HepG2 (cell line): Measurements from ENCODE around the gene R3HDM4. TPM values are rescaled to one million over a fixed set of nuclear protein-coding genes. Genes with fewer than 3 reads are reported as not detected.

Experiments
- AHDC1 ChIP-seq: sonication (generic); formaldehyde crosslinking; IDR thresholded peaks from 2 replicates; pipeline ENCODE4 v1.5.1; 2020; ENCODE audit warnings: mild to moderate bottlenecking, missing genetic modification reagents, borderline replicate concordance
- DRAP1 ChIP-seq: IDR thresholded peaks from 2 replicates; pipeline ENCODE4 v1.6.1; 2016; ENCODE audit warnings: missing genetic modification reagents, missing compliant biosample characterization
- EZH2 ChIP-seq: conservative IDR thresholded peaks from 2 replicates; pipeline ENCODE4 v1.6.1; 2012; ENCODE audit warnings: mild to moderate bottlenecking, low read depth, low read length, moderate library complexity
- GLI4 ChIP-seq: sonication (generic); formaldehyde crosslinking; IDR thresholded peaks from 2 replicates; pipeline ENCODE4 v1.5.1; 2020; ENCODE audit warnings: missing genetic modification reagents, mild to moderate bottlenecking, moderate library complexity, borderline replicate concordance
- ISL2 ChIP-seq: sonication (generic); formaldehyde crosslinking; IDR thresholded peaks from 2 replicates; pipeline ENCODE4 v1.5.0; 2020; ENCODE audit warnings: missing genetic modification reagents
- KLF16 ChIP-seq, 2 experiments: sonication (generic) in 1 of 2; formaldehyde crosslinking in 1 of 2; IDR thresholded peaks; 2 replicates each; pipeline versions ENCODE4 v1.6.1 to v1.8.0; 2016 to 2023; ENCODE audit warnings: missing genetic modification reagents in 2 of 2, missing compliant biosample characterization in 1 of 2
- MXD1 ChIP-seq: sonication (generic); formaldehyde crosslinking; IDR thresholded peaks from 2 replicates; pipeline ENCODE4 v1.4.0; 2020; ENCODE audit warnings: mild to moderate bottlenecking, missing genetic modification reagents
- NR1H2 ChIP-seq: sonication (generic); formaldehyde crosslinking; IDR thresholded peaks from 2 replicates; pipeline ENCODE4 v1.8.1; 2022; ENCODE audit warnings: low read depth, missing genetic modification reagents, borderline replicate concordance
- ZNF136 ChIP-seq: sonication (generic); formaldehyde crosslinking; IDR thresholded peaks from 2 replicates; pipeline ENCODE4 v1.8.1; 2022; ENCODE audit warnings: low read depth, mild to moderate bottlenecking, moderate library complexity, missing genetic modification reagents
- ZNF432 ChIP-seq: sonication (generic); formaldehyde crosslinking; IDR thresholded peaks from 2 replicates; pipeline ENCODE4 v1.5.0; 2020; ENCODE audit warnings: missing genetic modification reagents, mild to moderate bottlenecking, borderline replicate concordance
- ZNF576 ChIP-seq: sonication (generic); formaldehyde crosslinking; IDR thresholded peaks from 2 replicates; pipeline ENCODE4 v1.4.0; 2020; ENCODE audit warnings: mild to moderate bottlenecking, missing genetic modification reagents
- polyA plus RNA-seq, 8 experiments: library from polyadenylated mRNA; depleted of rRNA in 3 of 8; stranded (reverse) in 7 of 8; unstranded in 1 of 8; fragments of >200 nt; fragmentation: Illumina TruSeq in 4 of 8; extraction: Trizol in 4 of 8; gene quantifications; 2 replicates each; pipeline versions ENCODE4 v1.2.1 to v1.2.3, GENCODE V29; 2011 to 2016; ENCODE audit warnings: low read depth in 4 of 8, missing spikeins in 1 of 8, mixed read lengths in 1 of 8; ENCODE audit not compliant: insufficient read depth in 1 of 8
- total RNA-seq, 5 experiments: library from RNA; depleted of rRNA; stranded (reverse); fragments of >200 nt; fragmentation: Illumina TruSeq; extraction: Trizol; gene quantifications; 2 replicates each; pipeline ENCODE4 v1.2.3, GENCODE V29; 2016; ENCODE audit warnings: low read depth in 1 of 5
- TF ChIP-seq, protein P1 (sequence below): sonication (generic); formaldehyde crosslinking; IDR thresholded peaks from 2 replicates; pipeline ENCODE4 v1.5.0; 2020; ENCODE audit warnings: missing genetic modification reagents
- TF ChIP-seq, protein P2 (sequence below): sonication (generic); formaldehyde crosslinking; IDR thresholded peaks from 2 replicates; pipeline ENCODE4 v1.8.0; 2022; ENCODE audit warnings: mild to moderate bottlenecking, missing genetic modification reagents
- TF ChIP-seq, protein P3 (sequence below): sonication (generic); formaldehyde crosslinking; IDR thresholded peaks from 2 replicates; pipeline ENCODE4 v1.9.0; 2021; ENCODE audit warnings: missing genetic modification reagents, mild to moderate bottlenecking, borderline replicate concordance

R3HDM4 gene
- total and polyA plus RNA-seq, 2 of the 13 experiments (the other 11 are each of a cell fraction or from before 2014, with no cell fraction given) = 26.2 to 26.9 TPM

- TF ChIP-seq MXD1 (CRISPR knock-in tag) (peak; percentile 95; the same call in 1 of the 2 replicates), NR1H2 (CRISPR knock-in tag) (no peak), DRAP1 (CRISPR knock-in tag) (peak; percentile 68), GLI4 (CRISPR knock-in tag) (no peak), AHDC1 (CRISPR knock-in tag) (peak; percentile 19; the same call in 1 of the 2 replicates), ZNF136 (CRISPR knock-in tag) (peak; percentile 86; the same call in 1 of the 2 replicates), EZH2 (no peak), ISL2 (peak; percentile 85), ZNF576 (CRISPR knock-in tag) (no peak), ZNF432 (CRISPR knock-in tag) (no peak), KLF16 (CRISPR knock-in tag; IDR thresholded peaks at IDR 0.05) (peak in 1 of 2 experiments; percentile 100; a peak in 2 of 4 replicates)
- TF ChIP-seq, protein P1, sequence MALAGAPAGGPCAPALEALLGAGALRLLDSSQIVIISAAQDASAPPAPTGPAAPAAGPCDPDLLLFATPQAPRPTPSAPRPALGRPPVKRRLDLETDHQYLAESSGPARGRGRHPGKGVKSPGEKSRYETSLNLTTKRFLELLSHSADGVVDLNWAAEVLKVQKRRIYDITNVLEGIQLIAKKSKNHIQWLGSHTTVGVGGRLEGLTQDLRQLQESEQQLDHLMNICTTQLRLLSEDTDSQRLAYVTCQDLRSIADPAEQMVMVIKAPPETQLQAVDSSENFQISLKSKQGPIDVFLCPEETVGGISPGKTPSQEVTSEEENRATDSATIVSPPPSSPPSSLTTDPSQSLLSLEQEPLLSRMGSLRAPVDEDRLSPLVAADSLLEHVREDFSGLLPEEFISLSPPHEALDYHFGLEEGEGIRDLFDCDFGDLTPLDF (CRISPR knock-in tag) = peak; percentile 84; the same call in 1 of the 2 replicates
- TF ChIP-seq, protein P2, sequence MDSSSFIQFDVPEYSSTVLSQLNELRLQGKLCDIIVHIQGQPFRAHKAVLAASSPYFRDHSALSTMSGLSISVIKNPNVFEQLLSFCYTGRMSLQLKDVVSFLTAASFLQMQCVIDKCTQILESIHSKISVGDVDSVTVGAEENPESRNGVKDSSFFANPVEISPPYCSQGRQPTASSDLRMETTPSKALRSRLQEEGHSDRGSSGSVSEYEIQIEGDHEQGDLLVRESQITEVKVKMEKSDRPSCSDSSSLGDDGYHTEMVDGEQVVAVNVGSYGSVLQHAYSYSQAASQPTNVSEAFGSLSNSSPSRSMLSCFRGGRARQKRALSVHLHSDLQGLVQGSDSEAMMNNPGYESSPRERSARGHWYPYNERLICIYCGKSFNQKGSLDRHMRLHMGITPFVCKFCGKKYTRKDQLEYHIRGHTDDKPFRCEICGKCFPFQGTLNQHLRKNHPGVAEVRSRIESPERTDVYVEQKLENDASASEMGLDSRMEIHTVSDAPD (CRISPR knock-in tag) = peak; percentile 97
- TF ChIP-seq, protein P3, sequence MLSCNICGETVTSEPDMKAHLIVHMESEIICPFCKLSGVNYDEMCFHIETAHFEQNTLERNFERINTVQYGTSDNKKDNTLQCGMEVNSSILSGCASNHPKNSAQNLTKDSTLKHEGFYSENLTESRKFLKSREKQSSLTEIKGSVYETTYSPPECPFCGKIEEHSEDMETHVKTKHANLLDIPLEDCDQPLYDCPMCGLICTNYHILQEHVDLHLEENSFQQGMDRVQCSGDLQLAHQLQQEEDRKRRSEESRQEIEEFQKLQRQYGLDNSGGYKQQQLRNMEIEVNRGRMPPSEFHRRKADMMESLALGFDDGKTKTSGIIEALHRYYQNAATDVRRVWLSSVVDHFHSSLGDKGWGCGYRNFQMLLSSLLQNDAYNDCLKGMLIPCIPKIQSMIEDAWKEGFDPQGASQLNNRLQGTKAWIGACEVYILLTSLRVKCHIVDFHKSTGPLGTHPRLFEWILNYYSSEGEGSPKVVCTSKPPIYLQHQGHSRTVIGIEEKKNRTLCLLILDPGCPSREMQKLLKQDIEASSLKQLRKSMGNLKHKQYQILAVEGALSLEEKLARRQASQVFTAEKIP = no peak
These were observed 22.0 kb upstream of the R3HDM4 start (continued) for GRCh38 chr19:934865-935479.
